HepG2 (cell line): Measurements from ENCODE around the gene PCDHAC1. TPM values are rescaled to one million over a fixed set of nuclear protein-coding genes. Genes with fewer than 3 reads are reported as not detected.

Experiments used
- ATAC-seq: fragments of 200-7000 bp; cut with Tn5 transposase; 3 replicates; pipeline ENCODE4 v1.9.1; 2020; ENCODE audit warnings: mild to moderate bottlenecking, moderate library complexity
- BruUV-seq: library from RNA; stranded (reverse); fragments of 400-500 nt; replicated peaks from 2 replicates; lab custom pipeline; 2021; lab: Mats Ljungman, UMichigan
- CTCF ChIA-PET: fragments of 300-600 bp; formaldehyde crosslinking; extraction: SDS; loops from one replicate; lab custom pipeline; 2021; ENCODE audit warnings: low total read pairs, inconsistent platforms, low intra/inter-chr PET ratio; lab: Yijun Ruan, JAX
- POLR2A ChIA-PET: fragments of 350-600 bp; sonication (Branson Sonifier 250); formaldehyde crosslinking; loops from one replicate; lab custom pipeline; 2020; ENCODE audit warnings: antibody characterized with exemption, inconsistent platforms; lab: Yijun Ruan, JAX
- DNase-seq: peaks from one replicate; pipeline ENCODE4 v3.0.0-alpha.2; 2015; ENCODE audit warnings: low spot score
- FAIRE-seq: peaks from 3 replicates; lab custom pipeline; 2011; peaks lifted over from hg19 to GRCh38; lab: Jason Lieb, UNC
- H2AFZ ChIP-seq: one replicate; pipeline ENCODE4 v1.6.1; 2011; ENCODE audit warnings: low read length, inconsistent platforms
- H3K27ac ChIP-seq: fragments of 300-600 bp; 3 replicates; pipeline ENCODE4 v1.8.0; 2011; ENCODE audit warnings: mixed run types, mild to moderate bottlenecking, mixed read lengths, low read length, inconsistent platforms; ENCODE audit not compliant: insufficient read depth; ENCODE audit errors: extremely low read length
- H3K27me3 ChIP-seq, 2 experiments: fragments of 200-600 bp in 1 of 2; 2 replicates in 1 of 2; 3 replicates in 1 of 2; pipeline versions ENCODE4 v1.6.0 to v1.8.0; 2011; ENCODE audit warnings: low read length in 2 of 2, mild to moderate bottlenecking in 2 of 2, moderate library complexity in 2 of 2, inconsistent platforms in 1 of 2; ENCODE audit not compliant: insufficient read depth in 2 of 2, control insufficient read depth in 1 of 2
- H3K36me3 ChIP-seq, 2 experiments: fragments of 200-600 bp in 1 of 2; replicated peaks in 1 of 2; 2 replicates in 1 of 2; 3 replicates in 1 of 2; pipeline versions ENCODE4 v1.5.1 to v1.8.0; 2011; ENCODE audit warnings: low read length in 2 of 2, inconsistent platforms in 1 of 2; ENCODE audit not compliant: insufficient read depth in 2 of 2, control insufficient read depth in 1 of 2
- H3K4me1 ChIP-seq: 2 replicates; pipeline ENCODE4 v1.5.1; 2012; ENCODE audit warnings: low read length, inconsistent platforms; ENCODE audit not compliant: insufficient read depth
- H3K4me2 ChIP-seq: 2 replicates; pipeline ENCODE4 v1.6.0; 2011; ENCODE audit warnings: low read depth, low read length, inconsistent platforms
- H3K4me3 ChIP-seq, 3 experiments: fragments of 200-600 bp in 1 of 3; sonication (generic), shearing (Covaris generic) in 1 of 3; replicated peaks in 1 of 3; 2 replicates each; pipeline ENCODE4 v1.5.1; 2011 to 2016; ENCODE audit warnings: low read length in 3 of 3, inconsistent platforms in 2 of 3, low read depth in 2 of 3, mild to moderate bottlenecking in 2 of 3, control low read depth in 1 of 3, mixed read lengths in 1 of 3; ENCODE audit not compliant: insufficient read depth in 1 of 3
- H3K79me2 ChIP-seq: one replicate; pipeline ENCODE4 v1.6.1; 2011; ENCODE audit warnings: low read length, inconsistent platforms; ENCODE audit not compliant: insufficient read depth
- H3K9ac ChIP-seq: 2 replicates; pipeline ENCODE4 v1.6.0; 2011; ENCODE audit warnings: mild to moderate bottlenecking, low read depth, low read length, inconsistent platforms; ENCODE audit not compliant: insufficient read depth
- H3K9me3 ChIP-seq: 2 replicates; pipeline ENCODE4 v1.5.1; 2012; ENCODE audit warnings: mild to moderate bottlenecking, low read length
- H4K20me1 ChIP-seq: 2 replicates; pipeline ENCODE4 v1.6.0; 2011; ENCODE audit warnings: inconsistent platforms, mild to moderate bottlenecking, low read length, moderate library complexity; ENCODE audit not compliant: insufficient read depth
- FOXK1 ChIP-seq: sonication (generic); formaldehyde crosslinking; IDR thresholded peaks from 2 replicates; pipeline ENCODE4 v1.4.0; 2020; ENCODE audit warnings: low read depth, missing genetic modification reagents, borderline replicate concordance
- HOXA3 ChIP-seq: sonication (generic); formaldehyde crosslinking; IDR thresholded peaks from 2 replicates; pipeline ENCODE4 v1.5.0; 2020; ENCODE audit warnings: missing genetic modification reagents
- IKZF1 ChIP-seq: fragments of 450-650 bp; IDR thresholded peaks from 2 replicates; pipeline ENCODE4 v1.7.1; 2016
- MIER2 ChIP-seq: IDR thresholded peaks from 2 replicates; pipeline ENCODE4 v1.6.1; 2016; ENCODE audit warnings: missing biosample characterization, missing genetic modification reagents
- NR2F2 ChIP-seq: IDR thresholded peaks from 2 replicates; pipeline ENCODE4 v1.6.1; 2012; ENCODE audit warnings: low read depth, inconsistent platforms, borderline replicate concordance
- RXRA ChIP-seq: sonication (generic); formaldehyde crosslinking; IDR thresholded peaks from 2 replicates; pipeline ENCODE4 v1.5.1; 2020; ENCODE audit warnings: missing genetic modification reagents
- STAT5B ChIP-seq: sonication (generic); formaldehyde crosslinking; IDR thresholded peaks from 2 replicates; pipeline ENCODE4 v1.4.0; 2020; ENCODE audit warnings: missing genetic modification reagents
- ZNF160 ChIP-seq: sonication (generic); formaldehyde crosslinking; IDR thresholded peaks from 2 replicates; pipeline ENCODE4 v1.8.0; 2022; ENCODE audit warnings: mild to moderate bottlenecking, inconsistent platforms, missing genetic modification reagents
- ZNF333 ChIP-seq: sonication (generic); formaldehyde crosslinking; IDR thresholded peaks from 2 replicates; pipeline ENCODE4 v1.4.0; 2020; ENCODE audit warnings: mild to moderate bottlenecking, missing genetic modification reagents, borderline replicate concordance
- ZNF572 ChIP-seq: sonication (generic); formaldehyde crosslinking; IDR thresholded peaks from 2 replicates; pipeline ENCODE4 v1.5.1; 2020; ENCODE audit warnings: mild to moderate bottlenecking, missing genetic modification reagents
- ZNF788 ChIP-seq: sonication (generic); formaldehyde crosslinking; IDR thresholded peaks from 2 replicates; pipeline ENCODE4 v1.5.0; 2020; ENCODE audit warnings: mild to moderate bottlenecking, missing genetic modification reagents, borderline replicate concordance
- ZSCAN21 ChIP-seq: sonication (generic); formaldehyde crosslinking; IDR thresholded peaks from 2 replicates; pipeline ENCODE4 v1.8.0; 2022; ENCODE audit warnings: mild to moderate bottlenecking, missing genetic modification reagents, moderate library complexity, borderline replicate concordance
- WGBS: methylation state at CpG from one replicate; pipeline ENCODE4 v1.1.6; 2017; ENCODE audit warnings: low lambda C conversion rate; 5-methylcytosine and 5-hydroxymethylcytosine counted together
- in situ Hi-C: cut with HindIII; loops from 2 replicates; pipeline ENCODE4 v1.10.0; 2017; ENCODE audit warnings: low pct_unique_long_range_greater_than_20kb; ENCODE audit not compliant: extremely low pct_ligation_motif_present
- intact Hi-C: fragments of 100-400 bp; cut with micrococcal nuclease; formaldehyde crosslinking; loops from one replicate; pipeline ENCODE4 v1.10.0; 2022; ENCODE audit not compliant: unreplicated experiment
- polyA plus RNA-seq, 8 experiments: library from polyadenylated mRNA; depleted of rRNA in 3 of 8; stranded (reverse) in 7 of 8; unstranded in 1 of 8; fragments of >200 nt; fragmentation: Illumina TruSeq in 4 of 8; extraction: Trizol in 4 of 8; gene quantifications; 2 replicates each; pipeline versions ENCODE4 v1.2.1 to v1.2.3, GENCODE V29; 2011 to 2016; ENCODE audit warnings: low read depth in 4 of 8, missing spikeins in 1 of 8, mixed read lengths in 1 of 8; ENCODE audit not compliant: insufficient read depth in 1 of 8
- total RNA-seq, 5 experiments: library from RNA; depleted of rRNA; stranded (reverse); fragments of >200 nt; fragmentation: Illumina TruSeq; extraction: Trizol; gene quantifications; 2 replicates each; pipeline ENCODE4 v1.2.3, GENCODE V29; 2016; ENCODE audit warnings: low read depth in 1 of 5
- TF ChIP-seq, protein P1 (sequence below): sonication (generic); formaldehyde crosslinking; IDR thresholded peaks from 2 replicates; pipeline ENCODE4 v1.5.0; 2020; ENCODE audit warnings: mild to moderate bottlenecking, missing genetic modification reagents
- TF ChIP-seq, protein P2 (sequence below): sonication (generic); formaldehyde crosslinking; IDR thresholded peaks from 2 replicates; pipeline ENCODE4 v1.5.0; 2020; ENCODE audit warnings: mild to moderate bottlenecking, missing genetic modification reagents, borderline replicate concordance
- TF ChIP-seq, protein P3 (sequence below): sonication (generic); formaldehyde crosslinking; conservative IDR thresholded peaks from 2 replicates; pipeline ENCODE4 v1.8.0; 2022; ENCODE audit warnings: missing genetic modification reagents

The PCDHAC1 gene
- total and polyA plus RNA-seq, 2 of the 13 experiments (the other 11 are each of a cell fraction or from before 2014, with no cell fraction given) = 0.04 TPM; not detected in 1

DNA sequence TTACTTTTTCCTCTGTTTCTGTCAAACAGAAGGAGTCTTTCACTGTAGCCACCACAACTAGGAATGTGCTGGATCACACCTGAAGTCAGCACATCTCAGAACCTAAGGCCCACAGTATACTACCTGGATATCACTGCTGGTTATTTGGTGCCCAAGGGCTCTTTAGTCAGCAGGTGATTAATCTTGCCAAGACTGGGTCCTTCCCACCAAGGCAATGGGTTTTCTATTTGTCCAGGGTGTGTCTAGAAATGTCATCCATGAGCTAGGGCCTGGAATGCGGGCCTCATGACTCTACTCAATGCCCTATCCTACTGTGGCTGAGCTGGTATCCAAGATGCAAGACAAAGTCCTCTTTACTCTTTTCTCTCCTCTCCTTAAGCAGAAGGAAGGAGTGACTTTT is 9.8 kb upstream of the PCDHAC1 start:
- CTCF ChIA-PET = no interaction called here
- H4K20me1 ChIP-seq = no peaks in the 10 kb centered on the region
- H3K4me3 ChIP-seq = no peak overlapping the region
- no peaks in the 10 kb centered on the region for H3K4me1 ChIP-seq
- no peaks in the 10 kb centered on the region for H3K36me3 ChIP-seq
- H3K27me3 ChIP-seq = no peaks in the 10 kb centered on the region; a peak in 1 of 5 replicates
- in situ Hi-C loops = no loop called here
- H3K27ac ChIP-seq = no peak overlapping the region
- intact Hi-C loops = no loop called here
- H3K4me2 ChIP-seq = no peak overlapping the region
- POLR2A ChIA-PET = no interaction called here
- WGBS = 0% methylated on average over 1 of the region's 1 CpG
- BruUV-seq = no TSS peak
- no peak for FAIRE-seq
- no peaks in the 10 kb centered on the region for H3K79me2 ChIP-seq
- DNase-seq = no peak
- no peaks in the 10 kb centered on the region for H3K9me3 ChIP-seq
- H3K9ac ChIP-seq = no peak overlapping the region
- no peak for ATAC-seq
- H2AFZ ChIP-seq = no peak overlapping the region
- TF ChIP-seq NR2F2 (no peak), ZSCAN21 (CRISPR knock-in tag) (no peak), RXRA (no peak), HOXA3 (no peak), ZNF572 (no peak), ZNF333 (no peak), FOXK1 (CRISPR knock-in tag) (no peak), IKZF1 (no peak), STAT5B (no peak), ZNF160 (CRISPR knock-in tag) (no peak), MIER2 (CRISPR knock-in tag) (no peak), ZNF788 (no peak)
- TF ChIP-seq, protein P1, sequence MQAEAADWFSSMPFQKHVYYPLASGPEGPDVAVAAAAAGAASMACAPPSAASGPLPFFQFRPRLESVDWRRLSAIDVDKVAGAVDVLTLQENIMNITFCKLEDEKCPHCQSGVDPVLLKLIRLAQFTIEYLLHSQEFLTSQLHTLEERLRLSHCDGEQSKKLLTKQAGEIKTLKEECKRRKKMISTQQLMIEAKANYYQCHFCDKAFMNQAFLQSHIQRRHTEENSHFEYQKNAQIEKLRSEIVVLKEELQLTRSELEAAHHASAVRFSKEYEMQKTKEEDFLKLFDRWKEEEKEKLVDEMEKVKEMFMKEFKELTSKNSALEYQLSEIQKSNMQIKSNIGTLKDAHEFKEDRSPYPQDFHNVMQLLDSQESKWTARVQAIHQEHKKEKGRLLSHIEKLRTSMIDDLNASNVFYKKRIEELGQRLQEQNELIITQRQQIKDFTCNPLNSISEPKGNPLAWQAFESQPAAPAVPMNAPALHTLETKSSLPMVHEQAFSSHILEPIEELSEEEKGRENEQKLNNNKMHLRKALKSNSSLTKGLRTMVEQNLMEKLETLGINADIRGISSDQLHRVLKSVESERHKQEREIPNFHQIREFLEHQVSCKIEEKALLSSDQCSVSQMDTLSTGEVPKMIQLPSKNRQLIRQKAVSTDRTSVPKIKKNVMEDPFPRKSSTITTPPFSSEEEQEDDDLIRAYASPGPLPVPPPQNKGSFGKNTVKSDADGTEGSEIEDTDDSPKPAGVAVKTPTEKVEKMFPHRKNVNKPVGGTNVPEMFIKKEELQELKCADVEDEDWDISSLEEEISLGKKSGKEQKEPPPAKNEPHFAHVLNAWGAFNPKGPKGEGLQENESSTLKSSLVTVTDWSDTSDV = no peak
- TF ChIP-seq, protein P2, sequence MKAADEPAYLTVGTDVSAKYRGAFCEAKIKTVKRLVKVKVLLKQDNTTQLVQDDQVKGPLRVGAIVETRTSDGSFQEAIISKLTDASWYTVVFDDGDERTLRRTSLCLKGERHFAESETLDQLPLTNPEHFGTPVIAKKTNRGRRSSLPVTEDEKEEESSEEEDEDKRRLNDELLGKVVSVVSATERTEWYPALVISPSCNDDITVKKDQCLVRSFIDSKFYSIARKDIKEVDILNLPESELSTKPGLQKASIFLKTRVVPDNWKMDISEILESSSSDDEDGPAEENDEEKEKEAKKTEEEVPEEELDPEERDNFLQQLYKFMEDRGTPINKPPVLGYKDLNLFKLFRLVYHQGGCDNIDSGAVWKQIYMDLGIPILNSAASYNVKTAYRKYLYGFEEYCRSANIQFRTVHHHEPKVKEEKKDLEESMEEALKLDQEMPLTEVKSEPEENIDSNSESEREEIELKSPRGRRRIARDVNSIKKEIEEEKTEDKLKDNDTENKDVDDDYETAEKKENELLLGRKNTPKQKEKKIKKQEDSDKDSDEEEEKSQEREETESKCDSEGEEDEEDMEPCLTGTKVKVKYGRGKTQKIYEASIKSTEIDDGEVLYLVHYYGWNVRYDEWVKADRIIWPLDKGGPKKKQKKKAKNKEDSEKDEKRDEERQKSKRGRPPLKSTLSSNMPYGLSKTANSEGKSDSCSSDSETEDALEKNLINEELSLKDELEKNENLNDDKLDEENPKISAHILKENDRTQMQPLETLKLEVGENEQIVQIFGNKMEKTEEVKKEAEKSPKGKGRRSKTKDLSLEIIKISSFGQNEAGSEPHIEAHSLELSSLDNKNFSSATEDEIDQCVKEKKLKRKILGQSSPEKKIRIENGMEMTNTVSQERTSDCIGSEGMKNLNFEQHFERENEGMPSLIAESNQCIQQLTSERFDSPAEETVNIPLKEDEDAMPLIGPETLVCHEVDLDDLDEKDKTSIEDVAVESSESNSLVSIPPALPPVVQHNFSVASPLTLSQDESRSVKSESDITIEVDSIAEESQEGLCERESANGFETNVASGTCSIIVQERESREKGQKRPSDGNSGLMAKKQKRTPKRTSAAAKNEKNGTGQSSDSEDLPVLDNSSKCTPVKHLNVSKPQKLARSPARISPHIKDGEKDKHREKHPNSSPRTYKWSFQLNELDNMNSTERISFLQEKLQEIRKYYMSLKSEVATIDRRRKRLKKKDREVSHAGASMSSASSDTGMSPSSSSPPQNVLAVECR (CRISPR knock-in tag) = no peak
- TF ChIP-seq, protein P3, sequence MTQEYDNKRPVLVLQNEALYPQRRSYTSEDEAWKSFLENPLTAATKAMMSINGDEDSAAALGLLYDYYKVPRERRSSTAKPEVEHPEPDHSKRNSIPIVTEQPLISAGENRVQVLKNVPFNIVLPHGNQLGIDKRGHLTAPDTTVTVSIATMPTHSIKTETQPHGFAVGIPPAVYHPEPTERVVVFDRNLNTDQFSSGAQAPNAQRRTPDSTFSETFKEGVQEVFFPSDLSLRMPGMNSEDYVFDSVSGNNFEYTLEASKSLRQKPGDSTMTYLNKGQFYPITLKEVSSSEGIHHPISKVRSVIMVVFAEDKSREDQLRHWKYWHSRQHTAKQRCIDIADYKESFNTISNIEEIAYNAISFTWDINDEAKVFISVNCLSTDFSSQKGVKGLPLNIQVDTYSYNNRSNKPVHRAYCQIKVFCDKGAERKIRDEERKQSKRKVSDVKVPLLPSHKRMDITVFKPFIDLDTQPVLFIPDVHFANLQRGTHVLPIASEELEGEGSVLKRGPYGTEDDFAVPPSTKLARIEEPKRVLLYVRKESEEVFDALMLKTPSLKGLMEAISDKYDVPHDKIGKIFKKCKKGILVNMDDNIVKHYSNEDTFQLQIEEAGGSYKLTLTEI = no peak
